ENCODE measurements around the gene TARBP1. TPM values are rescaled to one million over a fixed set of nuclear protein-coding genes. Genes with fewer than 3 reads are reported as not detected.

The TARBP1 gene
- total RNA-seq, 3 donors from 2014 or later (not counting 1 experiment from before 2014, with no cell fraction given) = 29.0 to 37.5 (median 32.2) TPM

DNA sequence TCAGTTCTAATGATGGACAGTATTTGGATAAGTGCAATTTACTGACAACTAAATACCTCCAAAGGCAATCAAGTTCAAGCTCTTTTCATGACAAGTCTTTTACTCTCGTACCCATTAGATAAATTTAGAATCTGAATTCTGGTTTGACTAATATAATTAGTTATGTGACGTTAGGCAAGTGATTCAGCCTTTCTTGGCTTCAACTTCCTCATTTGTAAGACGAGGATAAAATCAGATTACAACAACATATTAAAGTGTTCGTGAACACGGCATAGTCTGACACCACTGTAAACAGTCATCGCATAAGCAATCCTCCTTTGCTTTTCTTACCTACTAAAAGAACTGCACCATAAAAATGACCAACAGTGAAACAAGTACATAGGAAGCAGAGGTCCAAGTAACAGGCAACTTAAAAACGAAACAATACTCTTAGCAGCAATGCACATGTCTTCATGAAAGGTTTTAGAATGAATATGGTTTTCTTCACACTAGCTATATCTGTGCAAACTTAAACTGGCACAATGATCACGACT is 80.1 kb downstream of the TARBP1 start:
- H3K4me3 ChIP-seq (ENCODE audit: low read length) = peak overlapping the region; percentile 17
- peak overlapping the region; percentile 80 for H3K4me3 Mint-ChIP-seq
- H3K27me3 ChIP-seq (ENCODE audit: control insufficient read depth, insufficient read depth, low read length) = no peaks in the 10 kb centered on the region
- no peaks in the 10 kb centered on the region for H3K9me3 ChIP-seq (ENCODE audit: control insufficient read depth, insufficient read depth, low read length)
- peak overlapping the region; percentile 87 to 91 for H3K27ac Mint-ChIP-seq
- DNase-seq = peak in 1 of 2 donors; percentile 26
- H3K4me1 Mint-ChIP-seq = peaks cover 33 to 44% of the 10 kb centered on the region in 2 donors
- ATAC-seq = peak; percentile 56 to 66 (median 59)
- H3K9me3 Mint-ChIP-seq = no peaks in the 10 kb centered on the region
- no peaks in the 10 kb centered on the region for H3K36me3 ChIP-seq (ENCODE audit: control insufficient read depth, insufficient read depth, low read length)
- H3K36me3 Mint-ChIP-seq = no peaks in the 10 kb centered on the region
- 25% methylated on average over 7 of the region's 8 CpGs for WGBS (ENCODE audit: insufficient coverage)
- H3K27ac ChIP-seq (ENCODE audit: low read length) = peak overlapping the region; percentile 56
- TF ChIP-seq, protein P1, sequence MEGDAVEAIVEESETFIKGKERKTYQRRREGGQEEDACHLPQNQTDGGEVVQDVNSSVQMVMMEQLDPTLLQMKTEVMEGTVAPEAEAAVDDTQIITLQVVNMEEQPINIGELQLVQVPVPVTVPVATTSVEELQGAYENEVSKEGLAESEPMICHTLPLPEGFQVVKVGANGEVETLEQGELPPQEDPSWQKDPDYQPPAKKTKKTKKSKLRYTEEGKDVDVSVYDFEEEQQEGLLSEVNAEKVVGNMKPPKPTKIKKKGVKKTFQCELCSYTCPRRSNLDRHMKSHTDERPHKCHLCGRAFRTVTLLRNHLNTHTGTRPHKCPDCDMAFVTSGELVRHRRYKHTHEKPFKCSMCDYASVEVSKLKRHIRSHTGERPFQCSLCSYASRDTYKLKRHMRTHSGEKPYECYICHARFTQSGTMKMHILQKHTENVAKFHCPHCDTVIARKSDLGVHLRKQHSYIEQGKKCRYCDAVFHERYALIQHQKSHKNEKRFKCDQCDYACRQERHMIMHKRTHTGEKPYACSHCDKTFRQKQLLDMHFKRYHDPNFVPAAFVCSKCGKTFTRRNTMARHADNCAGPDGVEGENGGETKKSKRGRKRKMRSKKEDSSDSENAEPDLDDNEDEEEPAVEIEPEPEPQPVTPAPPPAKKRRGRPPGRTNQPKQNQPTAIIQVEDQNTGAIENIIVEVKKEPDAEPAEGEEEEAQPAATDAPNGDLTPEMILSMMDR (IDR thresholded peaks at IDR 0.05) = no peak
- intact Hi-C loops (cut with micrococcal nuclease) = no loop called here
- peaks cover 7% of the 10 kb centered on the region for H3K4me1 ChIP-seq (ENCODE audit: control insufficient read depth, insufficient read depth, low read length)
- no peaks in the 10 kb centered on the region for H3K27me3 Mint-ChIP-seq (ENCODE audit: low read depth in 2 of 2)

DNA sequence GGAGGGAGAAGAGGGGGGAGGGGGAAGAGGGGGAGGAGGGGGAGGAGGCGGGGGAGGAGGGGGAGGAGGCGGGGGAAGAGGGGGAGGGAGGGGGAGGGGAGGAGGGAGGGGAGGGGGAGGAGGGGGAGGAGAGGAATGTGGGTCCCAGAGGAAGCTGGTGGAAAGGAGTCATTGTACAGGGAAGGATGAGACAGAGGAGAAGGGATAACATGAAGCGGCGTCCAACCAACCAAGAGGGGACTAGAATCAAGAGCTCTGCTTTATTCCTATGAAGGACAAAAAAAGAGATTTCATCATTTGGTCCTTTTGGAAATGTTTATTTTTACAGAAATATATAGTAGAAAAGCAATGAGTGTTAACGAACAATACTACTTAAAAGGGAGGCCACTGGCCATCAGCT is 81.2 kb downstream of the TARBP1 start:
- Mint-ChIP-seq H3K27ac (peak overlapping the region in 1 of 2 donors; percentile 87), H3K4me3 (no peak overlapping the region), H3K9me3 (no peaks in the 10 kb centered on the region), H3K4me1 (peaks cover 33 to 44% of the 10 kb centered on the region in 2 donors), H3K36me3 (no peaks in the 10 kb centered on the region), H3K27me3 (ENCODE audit: low read depth in 2 of 2) (no peaks in the 10 kb centered on the region)
- no peak for DNase-seq
- Histone ChIP-seq H3K27me3 (ENCODE audit: control insufficient read depth, insufficient read depth, low read length) (no peaks in the 10 kb centered on the region), H3K9me3 (ENCODE audit: control insufficient read depth, insufficient read depth, low read length) (no peaks in the 10 kb centered on the region), H3K4me3 (ENCODE audit: low read length) (no peak overlapping the region), H3K4me1 (ENCODE audit: control insufficient read depth, insufficient read depth, low read length) (peaks cover 7% of the 10 kb centered on the region), H3K27ac (ENCODE audit: low read length) (no peak overlapping the region), H3K36me3 (ENCODE audit: control insufficient read depth, insufficient read depth, low read length) (peaks cover 8% of the 10 kb centered on the region)
- 98% methylated on average over 2 of the region's 5 CpGs for WGBS (ENCODE audit: insufficient coverage)
- intact Hi-C loops (cut with micrococcal nuclease) = no loop called here
- TF ChIP-seq, protein P1 (IDR thresholded peaks at IDR 0.05) = no peak
- no peak for ATAC-seq

DNA sequence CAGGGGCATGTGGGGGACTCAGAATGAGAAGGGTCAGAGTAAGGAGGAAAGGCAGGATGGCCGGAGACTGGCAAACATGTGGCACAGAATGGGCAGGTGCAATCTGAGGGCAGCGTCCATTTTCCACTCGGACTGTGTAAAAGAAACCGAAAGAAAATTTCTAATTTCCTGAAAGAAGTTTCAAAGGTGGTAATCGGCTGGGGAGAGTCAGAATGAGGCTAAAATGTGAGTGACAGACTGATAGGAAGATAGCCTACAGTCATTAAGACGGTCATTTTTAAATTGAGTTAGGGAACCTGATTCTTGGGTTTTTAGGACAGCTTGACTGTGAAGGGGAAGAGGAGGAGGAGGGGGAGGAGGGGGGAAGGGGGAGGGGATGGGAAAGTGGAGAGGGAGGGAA is 82.1 kb downstream of the TARBP1 start:
- Histone ChIP-seq H3K27ac (ENCODE audit: low read length) (no peak overlapping the region), H3K4me3 (ENCODE audit: low read length) (no peak overlapping the region), H3K9me3 (ENCODE audit: control insufficient read depth, insufficient read depth, low read length) (no peaks in the 10 kb centered on the region), H3K36me3 (ENCODE audit: control insufficient read depth, insufficient read depth, low read length) (peaks cover 13% of the 10 kb centered on the region), H3K4me1 (ENCODE audit: control insufficient read depth, insufficient read depth, low read length) (peaks cover 7% of the 10 kb centered on the region), H3K27me3 (ENCODE audit: control insufficient read depth, insufficient read depth, low read length) (no peaks in the 10 kb centered on the region)
- DNase-seq (no peak), ATAC-seq (no peak)
- intact Hi-C loops (cut with micrococcal nuclease) = no loop called here
- Mint-ChIP-seq H3K9me3 (no peaks in the 10 kb centered on the region), H3K4me1 (peaks cover 30 to 41% of the 10 kb centered on the region in 2 donors), H3K4me3 (no peak overlapping the region), H3K27me3 (ENCODE audit: low read depth in 2 of 2) (no peaks in the 10 kb centered on the region), H3K36me3 (no peaks in the 10 kb centered on the region), H3K27ac (peak overlapping the region; percentile 33 to 85)
- TF ChIP-seq, protein P1 (IDR thresholded peaks at IDR 0.05) = no peak
- 87% methylated on average over 6 of the region's 6 CpGs for WGBS (ENCODE audit: insufficient coverage)

DNA sequence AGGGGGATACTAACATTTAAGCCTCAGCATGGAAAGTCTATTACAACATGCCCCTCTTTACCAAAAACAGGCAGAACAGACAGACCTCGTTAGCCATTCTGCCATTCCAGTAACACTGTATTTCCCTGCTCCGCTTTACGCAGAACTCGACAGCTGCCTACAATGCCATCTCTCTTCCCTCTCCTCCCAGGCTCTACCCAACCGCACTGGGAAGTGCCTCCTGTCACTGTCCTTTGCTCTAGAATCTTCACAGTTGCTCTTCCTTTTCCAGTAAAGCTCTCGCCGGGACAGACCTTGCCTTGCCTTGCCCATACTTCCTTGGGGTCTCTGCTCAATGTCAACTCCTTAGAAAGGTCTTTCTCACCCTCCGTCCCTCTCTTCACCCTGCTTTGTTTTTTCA is 82.9 kb downstream of the TARBP1 start:
- H3K27ac Mint-ChIP-seq = no peak overlapping the region
- DNase-seq (no peak), ATAC-seq (no peak)
- H3K4me3 ChIP-seq (ENCODE audit: low read length) = no peak overlapping the region
- H3K9me3 Mint-ChIP-seq = no peaks in the 10 kb centered on the region
- peaks cover 17% of the 10 kb centered on the region for H3K36me3 ChIP-seq (ENCODE audit: control insufficient read depth, insufficient read depth, low read length)
- peaks cover 3% of the 10 kb centered on the region for H3K4me1 ChIP-seq (ENCODE audit: control insufficient read depth, insufficient read depth, low read length)
- no peaks in the 10 kb centered on the region for H3K27me3 ChIP-seq (ENCODE audit: control insufficient read depth, insufficient read depth, low read length)
- peaks cover 22 to 33% of the 10 kb centered on the region in 2 donors for H3K4me1 Mint-ChIP-seq
- no peaks in the 10 kb centered on the region for H3K9me3 ChIP-seq (ENCODE audit: control insufficient read depth, insufficient read depth, low read length)
- H3K4me3 Mint-ChIP-seq = no peak overlapping the region
- no peak overlapping the region for H3K27ac ChIP-seq (ENCODE audit: low read length)
- TF ChIP-seq, protein P1 (IDR thresholded peaks at IDR 0.05) = no peak
- 96% methylated on average over 8 of the region's 8 CpGs for WGBS (ENCODE audit: insufficient coverage)
- H3K27me3 Mint-ChIP-seq (ENCODE audit: low read depth in 2 of 2) = no peaks in the 10 kb centered on the region
- intact Hi-C loops (cut with micrococcal nuclease) = no loop called here
- H3K36me3 Mint-ChIP-seq = no peaks in the 10 kb centered on the region
